GM18867 (cell line): ENCODE results near the gene RPL31.
A peak's percentile ranks its signal among the peaks of the same experiment; 100 is the strongest.

Experiments used
- ATAC-seq: cut with Tn5 transposase; IDR thresholded peaks from one replicate; pipeline ENCODE4 v1.9.1; 2021; ENCODE audit warnings: mild to moderate bottlenecking, moderate library complexity; ENCODE audit not compliant: unreplicated experiment

The RPL31 gene

DNA sequence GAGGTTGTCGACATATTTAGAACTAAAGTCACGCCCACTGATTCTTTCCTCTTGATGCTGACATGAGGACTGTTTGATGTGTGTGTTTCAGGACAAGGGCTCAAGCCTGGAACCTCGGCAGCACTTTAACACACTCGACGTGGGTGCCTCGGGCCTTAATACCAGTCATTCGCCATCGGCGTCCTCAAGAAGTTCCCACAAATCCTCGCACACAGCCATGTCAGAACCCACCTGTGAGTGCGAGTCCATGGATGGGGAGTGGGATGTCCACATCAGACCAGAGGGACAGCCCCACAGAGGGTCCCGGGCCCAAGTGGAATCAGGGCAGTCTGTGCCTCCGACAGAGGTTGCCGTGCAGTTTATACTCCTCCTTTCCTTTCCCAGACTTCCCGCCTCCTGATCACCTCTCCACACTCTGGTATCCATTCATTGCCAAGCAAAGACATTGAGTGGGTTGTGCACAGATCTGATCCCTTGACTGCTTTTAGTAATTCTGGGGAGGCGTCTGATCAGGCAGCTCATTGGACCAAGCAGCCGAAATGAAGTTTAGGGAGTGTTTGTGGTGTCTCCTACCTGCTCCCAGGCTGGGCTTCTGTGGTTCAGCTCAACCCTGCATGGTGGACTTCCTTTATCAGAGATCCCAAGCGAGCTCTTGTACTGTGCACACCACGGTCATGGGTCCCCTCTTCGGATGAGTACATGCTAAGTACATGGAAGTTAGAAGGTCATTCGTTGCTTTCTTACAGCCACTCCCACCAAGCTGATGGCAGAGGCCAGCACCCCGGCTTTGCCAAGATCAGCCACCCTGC lies 27.2 kb upstream of the RPL31 start:
- ATAC-seq, result no peak

DNA sequence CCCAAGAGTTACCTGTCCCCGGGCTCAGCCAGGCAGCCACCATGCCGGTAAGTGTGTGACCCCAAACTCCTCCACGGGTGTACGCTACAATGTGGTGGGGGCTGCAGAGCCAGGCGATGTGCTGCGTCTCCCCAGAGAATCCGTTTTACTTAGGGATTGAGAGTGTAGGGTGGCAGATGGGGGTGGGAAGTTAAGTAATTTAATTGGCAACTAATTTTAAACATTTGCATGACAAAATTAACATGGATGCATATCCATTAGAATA lies 26.6 kb upstream of the RPL31 start:
- no peak for ATAC-seq

DNA sequence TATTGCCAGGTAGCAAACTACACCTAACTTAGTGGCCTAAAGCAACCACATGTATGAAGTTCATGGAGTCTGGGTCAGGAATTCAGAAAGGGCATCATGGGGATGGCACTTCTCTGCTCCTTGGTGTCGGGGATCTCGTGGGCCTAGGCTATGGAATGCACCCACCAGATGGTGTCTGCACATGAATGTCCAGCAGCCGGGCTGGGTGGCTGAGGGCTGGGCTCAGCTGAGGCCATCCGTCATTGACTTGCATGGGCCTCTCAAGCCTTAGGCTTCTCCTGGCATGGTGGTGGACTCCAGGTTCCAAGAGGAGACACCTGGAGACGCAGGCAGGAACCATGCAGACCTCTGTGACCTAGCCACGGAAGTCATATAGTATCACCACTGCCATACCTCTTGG lies 26.0 kb upstream of the RPL31 start:
- ATAC-seq, result no peak

DNA sequence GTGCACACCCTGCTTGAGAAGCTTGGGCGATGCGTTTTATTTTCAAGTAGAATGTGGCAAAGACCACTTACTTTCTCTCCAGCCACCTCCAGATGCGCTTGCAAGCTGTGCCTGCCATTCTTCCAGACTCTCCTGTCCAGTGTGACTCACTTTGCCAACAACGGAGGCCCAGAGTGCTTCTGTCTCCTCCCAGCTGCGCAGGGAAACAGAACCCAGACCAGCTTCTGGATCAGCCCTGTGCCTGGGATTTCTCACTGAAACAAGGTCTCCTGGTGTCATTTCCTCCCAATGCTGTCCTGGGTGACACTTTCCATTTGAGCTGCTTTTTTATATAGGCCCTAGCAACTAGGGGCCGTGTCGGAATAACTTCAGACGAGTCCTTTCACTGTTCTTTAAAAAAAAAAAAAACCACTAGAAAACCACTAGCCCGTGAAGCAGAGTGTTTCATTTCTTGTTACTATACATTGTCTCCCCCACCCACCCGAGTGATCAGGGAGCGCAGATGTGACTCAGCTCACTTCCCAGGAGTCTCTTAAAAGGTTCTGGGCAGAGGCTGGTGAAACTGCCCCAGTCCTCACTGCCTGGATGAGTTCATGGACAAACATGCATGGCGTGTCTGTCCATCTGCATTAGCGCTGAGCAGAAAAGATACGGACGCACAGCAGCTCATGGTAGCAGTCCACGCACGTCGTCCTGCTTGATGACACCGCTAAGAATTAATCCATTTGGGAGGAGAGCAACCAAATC lies 25.3 kb upstream of the RPL31 start:
- ATAC-seq, result peak; percentile 88

DNA sequence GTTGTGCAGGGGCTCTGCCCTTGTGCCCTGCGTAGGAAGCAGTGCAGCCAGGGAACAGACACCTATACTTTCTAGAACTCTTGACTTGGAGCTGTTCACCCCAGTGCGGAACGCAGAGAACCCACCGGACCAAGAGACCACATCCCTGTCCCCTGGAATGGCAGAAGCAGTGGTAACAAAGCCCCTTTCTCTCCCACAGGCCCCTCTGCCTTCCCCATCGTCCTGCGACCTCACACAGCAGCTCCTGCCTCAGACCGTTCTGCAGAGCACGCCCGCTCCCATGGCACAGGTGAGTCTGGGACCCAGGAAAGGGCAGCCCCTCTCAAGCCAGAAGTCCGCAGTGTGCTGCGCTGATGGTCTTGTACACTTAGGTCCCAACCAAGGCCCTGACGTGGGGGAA lies 24.6 kb upstream of the RPL31 start:
- ATAC-seq, result peak; percentile 6

DNA sequence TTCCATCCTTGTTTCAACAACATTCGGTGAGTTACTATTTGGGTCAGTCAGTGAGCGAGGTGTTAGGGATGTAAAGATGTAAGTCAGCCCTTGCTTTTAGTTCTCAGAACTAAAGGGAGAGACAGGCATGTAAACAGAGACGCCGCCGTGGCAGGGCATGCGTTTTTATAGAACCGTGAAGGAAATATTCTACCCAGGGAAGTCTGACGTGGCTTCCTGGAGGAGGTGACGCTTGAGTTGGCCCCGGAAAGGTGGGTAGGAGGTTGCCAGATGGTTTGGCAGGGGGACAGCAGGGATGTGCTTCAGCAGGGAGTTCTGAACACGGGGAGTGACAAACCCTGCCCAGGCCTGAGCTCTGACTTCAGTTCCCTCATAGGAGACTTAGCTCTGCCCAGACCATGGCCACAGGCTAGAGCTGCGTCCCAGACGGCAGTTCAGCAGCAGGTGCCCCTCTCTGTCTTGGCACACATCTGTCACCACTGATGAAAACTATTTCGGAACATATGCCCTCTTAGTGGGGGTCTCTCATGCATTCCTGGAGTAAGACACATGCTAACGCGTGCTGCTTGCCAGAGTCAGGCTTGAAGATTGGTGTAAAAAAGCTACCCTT lies 23.4 kb upstream of the RPL31 start:
- ATAC-seq, result no peak

DNA sequence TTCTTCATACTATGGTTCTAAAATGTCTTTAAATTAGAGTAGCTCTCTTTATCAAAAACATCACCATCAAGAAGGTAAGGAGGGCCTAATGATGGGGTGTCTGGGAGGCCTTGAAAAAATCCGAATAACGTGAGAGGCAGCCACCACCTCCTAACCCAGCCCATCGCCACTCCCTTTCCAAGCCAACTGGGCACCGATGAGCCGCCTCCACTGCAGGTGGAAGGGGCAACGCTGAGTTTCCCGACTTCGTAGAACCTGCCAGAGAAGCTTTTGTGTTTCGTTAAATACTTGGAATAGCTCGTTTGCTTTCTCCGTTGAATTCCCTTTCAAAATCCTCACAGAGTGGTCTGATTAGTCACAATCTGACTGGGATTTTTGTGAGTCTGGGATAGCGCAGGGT lies 22.0 kb upstream of the RPL31 start:
- ATAC-seq, result no peak

DNA sequence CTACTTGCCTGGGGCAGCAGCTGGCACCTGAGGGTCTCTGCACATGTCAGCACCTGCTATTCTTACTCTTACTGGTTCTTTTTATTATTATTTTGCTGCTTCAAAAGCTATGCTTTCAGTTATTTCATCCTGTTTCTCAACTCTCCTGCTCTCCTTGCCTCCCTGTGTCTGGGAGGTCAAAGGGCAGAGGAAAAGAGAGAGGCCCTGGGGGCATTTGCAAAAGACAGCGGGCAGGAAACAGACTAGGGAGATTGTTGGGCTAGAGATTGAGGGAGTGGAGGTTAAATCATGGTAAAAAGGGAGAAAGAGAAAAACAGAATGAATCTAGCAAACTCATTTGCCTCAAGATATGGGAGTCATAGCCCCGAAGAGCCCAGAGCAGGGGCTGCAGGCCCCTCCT lies 21.1 kb upstream of the RPL31 start:
- no peak for ATAC-seq

DNA sequence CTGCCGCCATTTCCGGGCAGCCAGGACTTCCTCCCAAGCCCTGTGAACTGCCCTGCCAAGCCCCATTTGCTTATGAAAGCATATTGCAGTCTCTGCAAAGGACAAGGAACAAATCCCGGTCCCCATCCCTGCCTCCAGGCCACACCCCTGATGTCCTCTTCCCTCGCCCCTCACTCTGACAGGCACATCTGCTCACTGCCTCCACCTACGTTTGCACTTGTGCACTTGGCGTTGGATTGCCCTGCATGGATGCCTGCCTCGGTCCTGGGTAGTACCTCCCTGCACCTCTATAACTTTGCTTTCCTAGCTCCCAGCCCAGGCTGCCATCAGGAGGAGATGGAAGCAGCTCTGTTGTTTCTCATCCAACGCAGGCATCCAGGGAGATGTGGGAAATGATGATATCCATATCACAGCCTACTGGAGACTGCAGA lies 19.6 kb upstream of the RPL31 start:
- ATAC-seq, result no peak

DNA sequence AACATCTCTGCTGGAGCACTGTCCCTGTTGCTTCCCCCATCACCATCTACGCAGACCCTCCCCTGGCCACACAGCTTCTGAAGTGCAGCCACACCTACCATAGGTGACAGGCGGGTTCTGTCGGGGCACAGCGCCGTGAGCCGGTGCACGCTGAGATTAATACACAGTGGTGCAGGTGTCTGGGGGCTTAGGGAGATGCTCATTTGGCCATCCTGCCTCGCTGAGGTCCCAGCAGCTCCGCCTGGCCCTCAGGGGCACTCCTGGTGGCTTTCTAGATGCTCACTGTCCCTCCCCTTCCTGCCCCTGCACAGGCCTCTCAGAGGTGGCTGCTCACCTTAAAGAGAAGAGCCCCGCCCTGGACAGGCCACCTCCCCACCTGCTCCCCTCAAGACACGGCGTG lies 18.9 kb upstream of the RPL31 start:
- no peak for ATAC-seq

DNA sequence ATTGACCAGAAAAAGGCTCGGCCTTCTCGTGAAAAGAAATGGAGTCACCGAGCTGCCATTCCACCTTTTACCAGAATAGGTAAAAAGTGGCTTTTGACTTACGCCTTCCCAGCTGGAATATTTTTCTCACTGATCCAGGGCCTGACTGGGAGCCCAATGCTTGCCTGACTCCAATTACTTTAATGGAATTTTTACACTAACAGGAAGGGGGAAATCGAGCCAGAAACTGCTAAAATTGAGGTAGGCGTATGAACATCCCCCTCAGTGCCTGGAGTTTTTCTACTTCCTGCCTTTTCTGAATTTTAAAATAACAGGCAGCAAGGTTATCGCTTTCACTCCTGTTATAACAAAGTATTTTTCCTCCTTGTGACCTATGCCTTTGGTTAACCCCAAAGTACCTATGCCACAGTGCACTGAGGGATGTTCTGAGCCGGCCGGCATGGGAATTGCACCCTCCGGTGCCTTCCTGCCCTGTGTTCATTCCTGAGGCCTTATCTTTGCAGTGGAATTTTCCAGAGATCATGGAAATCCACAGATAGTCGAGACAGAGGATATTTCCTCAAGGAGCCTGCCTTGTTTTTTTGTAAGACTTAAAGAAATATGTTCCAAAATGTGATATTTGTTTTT lies 18.3 kb upstream of the RPL31 start:
- ATAC-seq, result no peak

DNA sequence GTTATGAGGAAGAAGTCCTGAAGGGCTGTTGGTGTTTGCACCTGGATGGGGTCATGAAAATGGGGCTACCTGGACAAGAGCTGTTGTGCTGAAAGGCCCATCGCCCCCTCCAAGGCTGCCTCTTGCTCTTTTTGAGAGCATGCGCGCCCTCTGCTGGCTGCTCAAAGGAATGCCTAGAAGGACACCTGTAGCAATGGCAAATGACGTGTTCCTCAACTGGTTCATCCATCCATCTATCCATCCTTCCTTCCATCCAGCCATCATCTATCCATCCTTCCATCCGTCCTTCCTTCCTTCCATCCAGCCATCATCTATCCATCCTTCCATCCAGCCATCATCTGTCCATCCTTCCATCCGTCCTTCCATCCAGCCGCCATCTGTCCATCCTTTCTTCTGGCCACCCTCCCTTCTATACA lies 17.2 kb upstream of the RPL31 start:
- peak; percentile 73 for ATAC-seq

DNA sequence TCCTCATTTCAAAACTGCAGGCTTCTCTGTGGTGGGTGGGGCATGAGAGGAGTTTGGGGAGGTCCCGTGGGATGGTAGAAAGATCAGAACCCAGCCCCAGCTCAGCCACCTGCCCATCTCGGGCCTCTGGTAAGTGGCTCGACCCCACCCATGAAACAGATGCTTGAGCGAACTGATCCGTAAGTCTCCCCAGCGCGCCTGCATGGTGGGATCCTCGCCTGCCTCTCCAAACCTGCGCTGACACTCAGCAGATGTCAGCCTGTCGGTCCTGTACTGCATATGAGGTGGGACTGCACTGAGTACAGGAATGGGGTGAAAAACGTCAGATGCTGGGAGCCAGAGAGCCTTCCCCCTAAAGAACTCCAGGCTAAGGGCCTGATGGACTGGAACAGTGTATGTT lies 15.9 kb upstream of the RPL31 start:
- ATAC-seq, result no peak

DNA sequence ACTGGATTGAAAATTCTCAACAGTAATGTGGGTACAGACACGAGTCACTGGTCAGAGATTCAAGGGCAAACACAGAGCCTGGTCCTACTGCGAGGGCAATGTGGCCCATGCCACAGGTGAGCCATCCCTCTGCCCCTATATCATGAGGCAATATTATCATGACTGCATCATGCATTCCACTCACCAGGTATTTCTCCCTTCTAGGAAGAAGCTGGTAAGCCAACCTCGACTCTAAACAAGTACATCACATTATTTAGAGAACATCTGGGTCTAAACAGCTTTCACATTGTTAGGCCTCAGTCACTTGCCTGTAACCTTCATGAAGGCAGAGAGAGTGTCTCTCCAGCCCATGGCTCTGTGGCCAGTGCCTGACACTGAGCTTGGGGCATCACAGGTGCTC lies 14.6 kb upstream of the RPL31 start:
- no peak for ATAC-seq

DNA sequence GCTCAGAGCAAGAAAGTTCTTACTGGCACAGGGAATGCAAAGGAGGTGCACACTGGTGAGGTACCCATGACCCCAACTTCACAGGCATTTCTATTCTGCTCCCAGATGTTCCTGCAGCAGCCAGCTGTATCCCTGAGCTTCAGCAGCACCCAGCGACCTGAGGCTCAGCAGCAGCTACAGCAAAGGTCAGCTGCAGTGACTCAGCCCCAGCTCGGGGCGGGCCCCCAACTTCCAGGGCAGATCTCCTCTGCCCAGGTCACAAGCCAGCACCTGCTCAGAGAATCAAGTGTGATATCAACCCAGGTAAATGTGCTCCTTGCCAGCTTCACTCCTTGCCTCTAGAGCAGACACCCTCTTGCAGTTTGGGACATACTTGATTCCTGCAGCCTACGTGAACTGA lies 14.1 kb upstream of the RPL31 start:
- ATAC-seq, result no peak

DNA sequence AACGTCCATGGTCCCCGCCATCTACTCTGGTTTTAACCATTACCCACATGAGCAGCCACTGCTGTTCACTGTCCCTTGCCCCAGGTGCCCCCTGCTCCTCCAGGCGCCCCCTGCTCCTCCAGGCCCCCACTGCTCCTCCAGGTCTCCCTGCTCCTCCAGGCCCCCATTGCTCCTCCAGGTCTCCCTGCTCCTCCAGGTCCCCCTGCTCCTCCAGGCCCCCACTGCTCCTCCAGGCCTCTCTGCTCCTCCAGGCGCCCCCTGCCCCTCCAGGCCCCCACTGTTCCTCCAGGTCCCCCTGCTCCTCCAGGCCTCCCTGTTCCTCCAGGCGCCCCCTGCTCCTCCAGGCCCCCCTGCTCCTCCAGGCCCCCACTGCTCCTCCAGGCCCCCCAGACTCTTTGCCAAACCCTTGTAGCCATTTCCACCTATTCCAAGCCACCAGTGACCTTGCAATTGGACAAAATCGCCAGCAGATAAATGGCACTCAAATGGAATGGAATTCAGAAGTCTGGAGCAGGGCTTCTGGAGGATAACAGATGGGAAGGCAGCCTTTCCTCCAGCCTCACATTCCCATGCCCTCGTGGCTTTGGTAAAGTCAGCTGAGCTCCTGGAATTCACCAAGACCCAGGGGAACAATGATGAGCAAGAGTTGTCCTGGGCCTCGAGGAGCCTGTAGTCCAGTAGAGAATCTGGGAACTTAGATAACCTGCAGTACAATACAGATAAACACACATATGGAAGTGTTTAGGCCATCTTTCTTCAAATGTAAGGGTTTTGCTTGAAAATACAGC lies 13.3 kb upstream of the RPL31 start:
- ATAC-seq, result no peak

DNA sequence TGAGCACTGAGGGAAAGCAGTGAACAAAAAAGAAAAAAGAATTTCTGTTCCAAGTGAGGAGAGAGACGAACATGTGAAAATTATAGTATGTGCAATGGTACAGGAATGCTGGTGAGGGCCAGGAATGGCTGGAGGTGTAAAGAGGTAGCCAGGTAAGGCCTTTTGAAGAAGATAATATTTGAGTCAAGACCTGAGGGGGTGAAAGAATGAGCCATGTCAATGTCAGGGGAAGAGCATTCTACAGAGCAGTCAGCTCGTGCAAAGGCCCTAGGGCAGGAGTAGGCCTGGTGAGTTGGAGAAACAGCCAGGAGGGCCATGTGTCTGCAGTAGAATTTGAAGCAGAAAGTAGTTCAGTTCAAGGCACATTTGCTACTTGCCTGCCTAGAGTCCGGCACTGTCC lies 12.4 kb upstream of the RPL31 start:
- no peak for ATAC-seq

DNA sequence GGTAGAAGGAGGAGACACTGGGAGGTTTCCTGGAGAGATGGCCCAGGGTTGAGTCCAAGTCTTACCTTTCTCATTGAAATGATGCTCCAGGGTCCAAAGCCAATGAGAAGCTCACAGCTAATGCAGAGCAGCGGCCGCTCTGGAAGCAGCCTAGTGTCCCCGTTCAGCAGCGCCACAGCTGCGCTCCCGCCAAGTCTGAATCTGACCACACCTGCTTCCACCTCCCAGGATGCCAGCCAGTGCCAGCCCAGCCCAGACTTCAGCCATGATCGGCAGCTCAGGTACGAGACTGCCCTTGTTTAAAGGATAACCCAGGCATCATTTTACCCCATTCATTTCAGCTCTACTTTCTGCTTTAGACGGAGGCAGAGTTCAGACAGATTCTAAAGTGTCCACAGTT lies 11.9 kb upstream of the RPL31 start:
- ATAC-seq, result no peak

DNA sequence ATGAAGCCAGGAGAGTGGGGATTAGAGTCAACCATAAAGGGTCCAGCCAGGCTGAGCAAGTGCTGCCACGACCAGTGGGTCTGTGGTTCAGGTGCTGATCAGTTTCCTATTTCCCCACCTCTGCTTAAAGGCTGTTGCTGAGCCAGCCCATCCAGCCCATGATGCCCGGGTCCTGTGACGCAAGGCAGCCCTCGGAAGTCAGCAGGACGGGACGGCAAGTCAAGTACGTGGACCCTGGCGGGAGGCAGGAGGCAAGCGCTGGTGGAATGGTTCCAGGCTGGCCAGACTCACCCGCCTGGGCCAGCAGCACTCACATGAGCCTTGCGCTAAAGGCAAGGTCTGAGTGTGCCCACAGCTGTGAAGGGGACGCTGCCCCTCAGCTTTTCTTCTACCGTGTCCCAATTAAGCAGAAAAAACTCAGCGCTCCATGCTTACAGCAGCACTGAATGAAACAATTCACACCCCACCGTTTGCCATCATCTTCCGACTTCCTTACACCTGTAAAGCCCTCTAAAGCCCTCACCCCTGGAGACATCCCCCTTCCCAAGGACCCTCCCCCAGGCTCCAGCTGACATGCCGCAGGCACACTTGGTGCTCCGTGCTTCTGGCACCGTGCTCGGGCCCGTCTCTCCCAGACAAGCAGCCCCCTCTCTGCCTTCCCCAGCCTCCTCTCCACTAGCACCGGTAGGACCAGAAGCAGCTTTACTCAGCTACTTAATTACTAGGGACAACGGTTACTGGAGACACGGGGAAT lies 11.3 kb upstream of the RPL31 start:
- no peak for ATAC-seq

DNA sequence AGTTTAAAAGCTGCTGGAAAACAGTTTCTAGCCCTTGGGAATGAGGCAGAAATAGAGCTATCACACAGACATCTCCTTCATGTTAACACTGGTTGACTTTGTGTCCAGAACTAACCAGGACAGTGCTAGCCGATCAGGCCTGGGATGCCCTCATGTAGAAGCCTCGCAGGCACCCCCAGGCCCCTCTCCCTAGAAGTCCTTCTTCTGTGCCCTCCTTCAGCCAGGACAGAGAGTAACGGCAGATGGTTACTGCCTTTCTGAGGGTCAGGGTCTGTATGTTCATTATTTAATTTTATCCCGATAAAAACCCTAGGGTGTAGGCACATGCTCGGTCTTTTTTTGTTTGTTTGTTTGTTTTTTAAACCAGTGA lies 10.7 kb upstream of the RPL31 start:
- ATAC-seq, result no peak
